Left lung (tissue), 10 donors: ENCODE results near the gene ENAH. TPM values are rescaled to one million over a fixed set of nuclear protein-coding genes. Genes with fewer than 3 reads are reported as not detected.

Source experiments
- ATAC-seq: fragments of 200-7000 bp; cut with Tn5 transposase; one replicate; pipeline ENCODE4 v1.9.1; 2020; ENCODE audit warnings: moderate library complexity
- DNase-seq, 4 donors: peaks; one replicate each; pipeline ENCODE4 v3.0.0-alpha.2; 2013 to 2020
- H3K27ac ChIP-seq, 2 donors: fragments of 200-600 bp; sonication (generic) in 1 of 2; one replicate each; pipeline versions ENCODE4 v1.5.0 to v1.8.0; 2020 to 2021
- H3K27me3 ChIP-seq, 2 donors: fragments of 200-600 bp; sonication (generic) in 1 of 2; one replicate each; pipeline versions ENCODE4 v1.5.0 to v1.8.0; 2020 to 2021
- H3K36me3 ChIP-seq, 2 donors: fragments of 200-600 bp; sonication (generic) in 1 of 2; one replicate each; pipeline versions ENCODE4 v1.5.0 to v1.8.0; 2020 to 2021
- H3K4me1 ChIP-seq, 2 donors: fragments of 200-600 bp; one replicate each; pipeline ENCODE4 v1.8.0; 2021
- H3K4me3 ChIP-seq, 2 donors: fragments of 200-600 bp; sonication (generic) in 1 of 2; one replicate each; pipeline versions ENCODE4 v1.5.0 to v1.8.0; 2020 to 2021; ENCODE audit warnings: mild to moderate bottlenecking in 1 of 2
- H3K9me3 ChIP-seq, 2 donors: fragments of 200-600 bp; sonication (generic) in 1 of 2; one replicate each; pipeline versions ENCODE4 v1.5.0 to v1.8.0; 2020 to 2021
- CTCF ChIP-seq, 2 donors: fragments of 200-600 bp; sonication (generic) in 1 of 2; IDR thresholded peaks; one replicate each; pipeline versions ENCODE4 v1.5.0 to v1.8.0; 2021; ENCODE audit warnings: antibody characterized with exemption in 2 of 2
- intact Hi-C, 2 donors: fragments of 100-400 bp; cut with DNase I; formaldehyde crosslinking; loops; one replicate each; pipeline versions ENCODE4 v1.11.2 to v1.14.2; 2022
- polyA plus RNA-seq, 6 donors: library from polyadenylated mRNA; unstranded; fragments of 120-200 nt; gene quantifications; one replicate each; pipeline ENCODE4 v1.2.1, GENCODE V29; 2013; ENCODE audit not compliant: insufficient read length in 6 of 6
- total RNA-seq, 2 donors: library from RNA; stranded (reverse); fragmentation: NEBNext Ultra II Directional; extraction: Animal tissue kit (Norgen Biotek cat#: 25700); gene quantifications; one replicate each; pipeline ENCODE4 v1.2.1, GENCODE V29; 2021
- donor health status: DM: no; HTN: yes; CAD: no.
- donor health status: DM: no; HTN: no; CAD: no.

ENAH gene
- total and polyA plus RNA-seq, 8 donors = 106 to 255 (median 237) TPM

GRCh38 chr1:225509770-225510169 is 143.2 kb downstream of the ENAH start:
- DNase-seq (no peak), ATAC-seq (no peak)
- no peak overlapping the region for H3K4me3 ChIP-seq
- peaks cover 0 to 14% of the 10 kb centered on the region in 2 donors for H3K4me1 ChIP-seq
- no peak for TF ChIP-seq CTCF (IDR thresholded peaks at IDR 0.05)
- H3K27ac ChIP-seq = peak overlapping the region; percentile 63 to 64
- no peaks in the 10 kb centered on the region for H3K27me3 ChIP-seq
- H3K9me3 ChIP-seq = no peaks in the 10 kb centered on the region
- intact Hi-C loops = no loop called here
- H3K36me3 ChIP-seq = no peaks in the 10 kb centered on the region

- no peaks in the 10 kb centered on the region for H3K27me3 ChIP-seq
- H3K9me3 ChIP-seq = no peaks in the 10 kb centered on the region
- H3K4me1 ChIP-seq = peaks cover 0 to 14% of the 10 kb centered on the region in 2 donors
- DNase-seq (no peak), ATAC-seq (peak; percentile 14)
- H3K27ac ChIP-seq = peak overlapping the region; percentile 63 to 64
- H3K36me3 ChIP-seq = no peaks in the 10 kb centered on the region
- H3K4me3 ChIP-seq = no peak overlapping the region
- no peak for TF ChIP-seq CTCF (IDR thresholded peaks at IDR 0.05)
- intact Hi-C loops = no loop called here
Measured at GRCh38 chr1:225509376-225509707, 143.6 kb downstream of the ENAH start.

- peak in 2 of 4 donors; percentile 60 to 78 for DNase-seq
- ATAC-seq = peak; percentile 96
- H3K36me3 ChIP-seq = no peaks in the 10 kb centered on the region
- H3K4me3 ChIP-seq = no peak overlapping the region
- H3K27ac ChIP-seq = peak overlapping the region; percentile 63 to 64
- TF ChIP-seq CTCF (IDR thresholded peaks at IDR 0.05) = no peak
- H3K9me3 ChIP-seq = no peaks in the 10 kb centered on the region
- no peaks in the 10 kb centered on the region for H3K27me3 ChIP-seq
- H3K4me1 ChIP-seq = peaks cover 0 to 14% of the 10 kb centered on the region in 2 donors
- intact Hi-C loops = no loop called here
Measured at GRCh38 chr1:225508538-225509375, 144.2 kb downstream of the ENAH start.

- H3K9me3 ChIP-seq = no peaks in the 10 kb centered on the region
- no peaks in the 10 kb centered on the region for H3K36me3 ChIP-seq
- no peak overlapping the region for H3K27ac ChIP-seq
- no peak for DNase-seq
- no peaks in the 10 kb centered on the region for H3K27me3 ChIP-seq
- intact Hi-C loops = no loop called here
- ATAC-seq = no peak
- TF ChIP-seq CTCF (IDR thresholded peaks at IDR 0.05) = no peak
- H3K4me3 ChIP-seq = no peak overlapping the region
- peaks cover 0 to 14% of the 10 kb centered on the region in 2 donors for H3K4me1 ChIP-seq
Measured at GRCh38 chr1:225506727-225507126, 146.2 kb downstream of the ENAH start.

GRCh38 chr1:225504776-225505175 is 148.1 kb downstream of the ENAH start:
- no peak for ATAC-seq
- Histone ChIP-seq H3K9me3 (no peaks in the 10 kb centered on the region), H3K4me1 (peaks cover 0 to 13% of the 10 kb centered on the region in 2 donors), H3K27me3 (no peaks in the 10 kb centered on the region), H3K4me3 (no peak overlapping the region), H3K27ac (no peak overlapping the region), H3K36me3 (no peaks in the 10 kb centered on the region)
- no peak for TF ChIP-seq CTCF (IDR thresholded peaks at IDR 0.05)
- no peak for DNase-seq
- intact Hi-C loops = no loop called here
